ENCODE data around the gene PALM2AKAP2.

PALM2AKAP2 gene

DNA sequence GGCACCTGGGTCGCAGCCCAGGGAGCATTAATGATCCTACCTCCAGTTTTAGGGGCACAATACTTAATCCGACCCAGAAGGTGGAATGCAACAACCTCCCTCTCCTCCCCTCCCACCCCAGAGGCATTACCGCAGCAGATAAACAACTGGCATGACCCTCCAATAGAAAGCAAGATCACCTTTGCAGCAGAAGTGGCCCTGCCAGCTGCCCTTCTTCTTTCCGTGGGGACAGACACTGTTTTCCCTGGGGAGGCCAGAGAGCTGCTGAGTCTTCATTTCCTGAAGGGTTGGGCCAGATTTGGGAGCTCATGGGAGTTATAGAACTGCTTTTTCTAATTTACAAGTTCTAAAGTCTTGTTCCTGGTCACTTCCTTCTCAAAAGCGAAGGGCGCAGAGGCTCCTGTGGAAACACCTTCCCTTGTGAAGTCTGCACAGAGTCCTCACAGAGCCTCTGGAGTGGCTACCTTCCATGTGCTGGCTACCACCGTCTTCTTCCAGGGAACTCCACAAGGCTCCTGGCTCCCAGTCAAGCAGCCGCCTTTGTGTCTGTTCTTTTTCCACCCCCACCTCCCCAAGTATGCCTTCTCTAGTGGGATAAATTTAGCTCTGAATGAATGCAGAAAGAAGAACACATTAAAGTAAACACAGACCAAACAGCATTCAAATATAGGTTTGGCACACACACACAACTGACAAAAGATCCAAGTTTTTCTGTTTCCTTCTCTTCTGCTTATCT, 8.0 kb upstream of the PALM2AKAP2 start:
- DNase-seq (ENCODE audit: low spot score) = no peak

- DNase-seq (ENCODE audit: low spot score) = no peak
Measured at GRCh38 chr9:109775516-109775915, 4.5 kb upstream of the PALM2AKAP2 start.

DNA sequence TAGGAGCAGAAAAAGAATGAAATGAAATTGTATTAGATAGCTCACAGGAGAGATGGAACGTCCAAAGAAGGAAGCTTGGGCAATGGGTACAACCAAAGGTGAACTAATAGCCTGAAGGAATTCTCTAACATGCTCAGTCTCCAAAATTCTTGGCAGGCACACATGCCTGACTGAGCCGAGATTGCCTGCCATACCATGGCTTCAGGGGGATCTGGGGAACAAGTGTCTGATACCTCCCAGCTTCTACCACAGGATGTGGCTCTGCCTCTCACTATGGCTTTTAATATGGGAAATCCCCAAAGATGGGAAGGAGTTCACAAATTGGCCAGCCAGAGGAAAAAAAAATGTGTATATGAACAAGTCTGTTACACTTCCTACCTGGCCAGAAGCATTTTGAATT, 3.6 kb upstream of the PALM2AKAP2 start:
- no peak for DNase-seq (ENCODE audit: low spot score)

DNA sequence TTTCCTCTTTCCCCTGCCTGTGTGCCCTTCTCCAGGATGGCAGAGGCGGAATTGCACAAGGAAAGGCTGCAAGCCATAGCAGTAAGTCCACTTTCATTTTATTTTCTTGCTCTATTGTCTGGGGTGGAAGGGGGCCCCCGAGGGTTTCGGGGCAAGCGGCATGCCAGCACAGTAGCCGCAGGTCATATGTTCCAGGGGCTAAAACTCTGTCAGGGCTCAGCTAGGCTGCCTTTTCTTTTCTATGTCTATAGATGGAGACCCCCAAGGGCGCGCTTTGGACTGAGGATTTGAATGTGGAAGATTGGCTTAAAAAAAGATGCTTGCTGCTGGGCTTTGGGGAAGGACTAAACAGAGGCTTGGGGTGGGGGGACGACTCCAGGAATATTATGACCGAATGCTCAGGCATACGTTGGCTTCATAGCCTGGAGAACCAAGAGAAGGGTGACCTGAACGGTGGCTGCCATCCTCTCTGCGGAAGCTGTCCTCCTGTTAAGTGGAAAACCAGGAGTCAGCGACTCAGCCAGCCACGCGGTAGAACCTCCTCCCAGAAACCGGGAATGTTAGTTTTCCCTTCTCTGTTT, 545 bp downstream of the PALM2AKAP2 start:
- DNase-seq (ENCODE audit: low spot score) = no peak

DNA sequence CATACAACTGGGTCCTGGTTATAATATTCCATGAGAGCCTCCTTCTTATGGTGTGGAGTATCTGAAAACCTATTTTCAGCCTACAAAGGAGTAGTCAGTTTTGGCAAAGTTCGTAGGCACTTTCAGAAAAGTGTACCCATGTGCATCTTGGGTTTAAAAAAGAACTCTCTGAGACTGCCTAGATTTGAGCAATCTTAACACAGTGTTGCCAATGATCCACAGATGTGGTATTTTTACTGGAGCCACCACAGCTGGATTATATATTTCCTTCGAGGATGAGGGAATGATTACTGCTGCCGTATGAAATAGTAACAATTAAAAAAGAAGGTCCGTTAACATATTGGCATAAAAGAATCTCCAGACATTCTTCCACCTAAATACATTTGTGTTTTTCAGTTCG, 1.1 kb downstream of the PALM2AKAP2 start:
- DNase-seq (ENCODE audit: low spot score) = no peak

DNA sequence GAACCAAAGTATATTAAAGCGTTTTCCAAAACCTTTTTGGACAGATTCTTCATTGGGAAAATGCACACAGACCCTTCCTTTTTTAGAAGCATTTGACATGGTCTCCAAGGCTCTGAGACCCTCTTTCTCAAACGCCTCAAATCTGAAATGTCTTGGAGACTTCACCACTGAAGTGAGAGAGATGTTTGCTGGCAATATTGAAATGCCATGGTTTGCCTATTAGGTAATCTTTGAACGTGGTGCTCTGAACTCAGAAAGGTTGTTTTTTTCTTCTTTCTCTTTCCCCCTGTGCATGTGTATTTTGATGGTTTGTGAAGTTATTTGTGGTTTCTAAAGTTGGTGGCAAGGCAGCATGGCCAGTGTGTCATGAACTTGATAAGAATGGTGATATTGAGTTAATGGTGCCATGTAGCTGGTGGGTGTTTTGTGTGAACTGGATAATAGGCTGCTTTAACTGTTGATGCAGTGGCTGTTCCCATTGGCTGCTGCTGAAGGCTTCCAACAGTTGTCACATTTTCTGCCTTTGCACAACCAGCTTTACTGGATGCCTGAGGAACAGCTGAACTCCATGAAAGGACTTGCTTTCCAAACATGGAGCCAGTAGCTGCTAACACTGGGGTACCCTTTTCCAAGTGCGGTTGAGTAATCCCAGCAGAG, 1.7 kb downstream of the PALM2AKAP2 start:
- no peak for DNase-seq (ENCODE audit: low spot score)

- no peak for DNase-seq (ENCODE audit: low spot score)
Measured at GRCh38 chr9:109787735-109788134, 7.7 kb downstream of the PALM2AKAP2 start.

- no peak for DNase-seq (ENCODE audit: low spot score)
Measured at GRCh38 chr9:109789556-109789955, 9.6 kb downstream of the PALM2AKAP2 start.

DNA sequence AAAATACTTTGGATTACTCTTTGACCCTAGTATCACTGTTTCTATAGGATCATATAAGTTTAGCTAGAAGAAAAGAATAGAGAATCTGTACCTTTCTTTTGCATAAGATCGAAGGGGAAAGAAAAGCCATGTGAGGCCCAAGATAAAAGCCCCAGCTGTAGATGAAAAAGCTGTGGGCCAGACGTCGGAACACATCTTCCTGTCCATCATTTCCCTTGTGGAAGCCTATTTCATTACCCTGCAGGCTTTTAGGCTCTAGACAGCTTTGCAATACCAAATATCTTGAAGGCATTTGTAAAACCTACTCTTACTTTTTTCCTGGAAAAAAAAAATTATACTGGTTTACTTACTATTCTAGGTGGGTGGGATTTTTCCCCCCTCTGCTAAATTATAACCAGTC, 10.0 kb downstream of the PALM2AKAP2 start:
- DNase-seq (ENCODE audit: low spot score) = no peak

- no peak for DNase-seq (ENCODE audit: low spot score)
Measured at GRCh38 chr9:109791003-109791677, 11.1 kb downstream of the PALM2AKAP2 start.

GRCh38 chr9:109791747-109792146, 11.7 kb downstream of the PALM2AKAP2 start:
- no peak for DNase-seq (ENCODE audit: low spot score)

DNA sequence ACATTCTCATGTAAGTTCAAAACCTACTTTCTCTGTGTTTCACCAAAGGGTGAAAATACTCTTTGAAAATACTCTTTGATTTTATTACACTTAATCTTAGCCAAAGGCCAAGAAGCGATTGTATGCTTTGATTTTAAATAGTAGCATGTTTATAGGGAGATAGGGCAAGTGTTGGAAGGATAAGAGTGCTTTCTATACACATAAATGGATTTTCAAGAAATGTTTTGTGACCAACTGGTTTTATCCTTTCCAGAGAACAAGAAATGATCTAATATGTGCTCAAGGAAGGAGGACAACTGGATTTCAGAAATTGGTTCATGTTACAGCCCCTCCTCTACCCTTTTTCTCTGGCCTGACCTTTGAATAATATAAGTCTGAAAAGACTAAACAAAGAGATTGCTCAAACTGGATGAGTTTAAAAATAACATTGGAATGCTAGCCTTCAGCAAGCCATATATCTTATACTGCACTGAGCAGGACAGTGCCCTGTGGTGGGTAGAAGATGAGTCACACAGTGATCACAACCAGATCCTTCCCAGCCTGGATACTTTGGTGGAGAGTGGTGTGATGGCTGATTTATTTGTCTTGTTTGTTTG, 13.1 kb downstream of the PALM2AKAP2 start:
- peak; percentile 97 for DNase-seq (ENCODE audit: low spot score)

- DNase-seq (ENCODE audit: low spot score) = no peak
Measured at GRCh38 chr9:109793921-109794320, 13.9 kb downstream of the PALM2AKAP2 start.

- no peak for DNase-seq (ENCODE audit: low spot score)
Measured at GRCh38 chr9:109794361-109795012, 14.5 kb downstream of the PALM2AKAP2 start.

GRCh38 chr9:109795613-109796012, 15.6 kb downstream of the PALM2AKAP2 start:
- no peak for DNase-seq (ENCODE audit: low spot score)

DNA sequence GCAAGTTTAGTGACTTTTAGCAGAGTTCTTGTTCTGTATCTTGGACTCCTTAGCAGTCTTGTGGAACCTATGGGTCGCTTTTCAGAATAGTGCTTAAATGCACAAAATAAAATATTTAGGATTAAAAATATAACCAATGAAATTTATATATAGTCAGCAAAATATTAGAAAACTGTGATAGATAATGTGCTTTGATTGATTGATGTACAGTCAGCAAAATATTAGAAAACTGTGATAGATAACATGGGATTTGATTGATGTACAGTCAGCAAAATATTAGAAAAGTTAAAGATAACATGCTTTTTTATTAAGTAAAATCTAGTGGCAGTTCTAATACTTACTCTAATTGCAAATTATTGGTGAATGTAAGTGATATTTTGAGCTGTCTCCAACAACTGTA, 16.1 kb downstream of the PALM2AKAP2 start:
- no peak for DNase-seq (ENCODE audit: low spot score)

DNA sequence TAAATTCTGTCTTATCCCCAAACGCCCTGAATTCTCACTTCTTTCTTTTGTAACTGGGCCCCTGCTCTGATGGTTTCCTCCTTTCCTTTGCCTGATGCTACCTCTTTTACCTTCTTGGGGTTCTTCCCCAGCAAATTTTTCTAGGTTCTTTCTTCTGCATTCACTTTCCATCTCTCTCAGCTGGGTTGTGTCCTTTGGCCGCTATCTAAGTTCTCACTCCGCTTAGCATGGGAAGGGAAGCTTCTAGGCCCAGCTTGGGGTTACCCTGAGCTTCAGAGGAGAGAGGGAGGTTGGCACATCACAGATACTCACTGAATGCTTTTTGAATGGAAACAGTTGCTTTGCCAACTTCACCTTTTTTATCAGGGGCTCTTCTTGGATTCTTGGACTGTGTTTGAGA, 17.0 kb downstream of the PALM2AKAP2 start:
- no peak for DNase-seq (ENCODE audit: low spot score)

- DNase-seq (ENCODE audit: low spot score) = no peak
Measured at GRCh38 chr9:109797509-109797908, 17.5 kb downstream of the PALM2AKAP2 start.

DNA sequence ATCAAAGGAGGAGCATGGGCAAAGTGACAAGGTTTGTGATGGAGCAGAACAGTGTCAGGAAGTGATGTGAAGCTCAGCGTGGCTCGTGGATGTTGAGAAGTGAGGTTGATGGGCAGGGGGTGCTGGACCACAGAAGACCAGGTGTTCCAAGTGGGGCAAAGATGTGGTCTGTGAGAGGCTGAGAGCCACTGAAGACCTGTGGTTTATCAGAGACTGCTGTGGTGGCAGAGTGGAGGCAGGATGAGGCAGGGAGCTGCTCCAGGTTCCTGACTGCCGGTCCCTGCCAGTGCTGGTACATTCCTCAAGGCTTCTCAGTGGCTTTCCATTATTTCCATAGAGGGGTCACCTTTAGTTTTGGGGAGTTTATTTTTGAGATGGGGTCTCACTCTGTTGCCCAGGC, 19.1 kb downstream of the PALM2AKAP2 start:
- no peak for DNase-seq (ENCODE audit: low spot score)

- DNase-seq (ENCODE audit: low spot score) = peak; percentile 51
Measured at GRCh38 chr9:109799792-109800191, 19.8 kb downstream of the PALM2AKAP2 start.

DNA sequence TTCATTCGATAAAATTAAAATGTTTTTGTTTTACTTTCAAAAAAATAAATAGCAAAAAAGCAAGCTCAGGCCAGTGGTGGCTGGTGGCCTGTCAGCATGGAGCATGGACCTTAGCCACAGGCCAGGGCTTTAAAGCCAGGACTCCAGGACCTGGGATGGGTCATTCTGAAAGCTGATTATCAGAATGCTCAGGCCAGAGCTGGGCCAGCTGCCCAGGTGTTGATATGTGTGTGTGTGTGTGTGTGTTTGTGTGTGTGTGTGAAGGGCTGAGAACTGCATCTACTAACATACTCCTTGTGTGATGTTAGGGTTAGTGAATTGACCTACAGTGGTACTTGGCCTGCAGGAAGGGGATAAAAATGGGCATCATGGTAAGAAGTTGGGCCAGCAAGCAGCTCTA, 21.5 kb downstream of the PALM2AKAP2 start:
- DNase-seq (ENCODE audit: low spot score) = no peak

GRCh38 chr9:109802491-109802890, 22.5 kb downstream of the PALM2AKAP2 start:
- no peak for DNase-seq (ENCODE audit: low spot score)
